ENCODE data around the gene FITM2. TPM values are rescaled to one million over a fixed set of nuclear protein-coding genes. Genes with fewer than 3 reads are reported as not detected.

The FITM2 gene
- 5.0 and 5.1 TPM in 2 replicates for total RNA-seq (2013; cell fraction: nucleolus; rRNA removed)
- total RNA-seq (2014; rRNA removed) (1.7 and 2.2 TPM in 2 replicates), total RNA-seq (2014; rRNA removed; fragmentation: Illumina TruSeq; extraction: Trizol) (1.3 and 1.5 TPM in 2 replicates), total RNA-seq (2021) (1.4 and 1.6 TPM in 2 replicates), polyA plus RNA-seq (2011; rRNA removed) (1.5 and 1.9 TPM in 2 replicates), polyA plus RNA-seq (2014; fragmentation: Illumina TruSeq; extraction: Trizol) (1.7 and 1.8 TPM in 2 replicates), polyA plus RNA-seq (2014; fragmentation: Nextera tagmentation; extraction: Ambion mirVana) (under 1 TPM; 0.46 to 0.61 TPM), polyA plus RNA-seq (2014; rRNA removed) (1.3 and 1.6 TPM in 2 replicates), polyA plus RNA-seq (2016; fragmentation: Nextera tagmentation; extraction: Ambion mirVana) (1 to 10 TPM; 1.7 to 1.9 TPM), polyA minus RNA-seq (2011; rRNA and poly(A)+ RNA removed) (2.6 TPM in 2 replicates), Bru-seq, nascent RNA (percentile 50 among the genes with signal in this experiment), BruChase-seq, experiment 1, labeled RNA remaining after a 6-hour chase (percentile 57 among the genes with signal in this experiment), BruChase-seq, experiment 2, labeled RNA remaining after a 2-hour chase (percentile 65 among the genes with signal in this experiment)
- polyA plus RNA-seq (2011; ENCODE audit: low read depth), result 1.2 TPM
- polyA plus RNA-seq (2011; cell fraction: cytosol; rRNA removed), result 1.5 and 1.8 TPM in 2 replicates
- polyA plus RNA-seq (2011; cell fraction: nucleus; rRNA removed), result 2.6 and 3.6 TPM in 2 replicates
- 1.2 and 1.4 TPM in 2 replicates for polyA plus RNA-seq (2012)
- 0.67 and 1.2 TPM in 2 replicates for polyA minus RNA-seq (2011; cell fraction: cytosol; rRNA and poly(A)+ RNA removed)
- polyA minus RNA-seq (2011; cell fraction: nucleus; rRNA and poly(A)+ RNA removed), result 0.85 and 1.9 TPM in 2 replicates
- long read RNA-seq, experiment 1, full-length matches to known transcripts, result 2 of 2 reads
- long read RNA-seq, experiment 1, partial matches to known transcripts, result 0 of 2 reads
- long read RNA-seq, experiment 1, other reads (novel, unspliced or antisense), result 0 of 2 reads
- long read RNA-seq, experiment 2, full-length matches to known transcripts, result 7 of 8 reads
- long read RNA-seq, experiment 2, partial matches to known transcripts, result 0 of 8 reads
- long read RNA-seq, experiment 2, other reads (novel, unspliced or antisense), result 1 of 8 reads

- Histone ChIP-seq H4K20me1 (ENCODE audit: control insufficient read depth, insufficient read depth) (no peaks in the 10 kb centered on the region), H3K27ac (ENCODE audit: control insufficient read depth, insufficient read depth) (peak within 1 kb of the TSS; percentile 57), H3K9ac (ENCODE audit: control insufficient read depth, insufficient read depth, low read length) (peak within 1 kb of the TSS; percentile 76), H3K4me1 (ENCODE audit: control insufficient read depth, insufficient read depth, low read length) (no peaks in the 10 kb centered on the region), H3K9me3 (replicated peaks; ENCODE audit: control insufficient read depth, insufficient read depth, low read length) (no peaks in the 10 kb centered on the region), H3K36me3 (ENCODE audit: control insufficient read depth in 2 of 2, insufficient read depth in 2 of 2, low read length in 1 of 2) (0 out of 4 replicates have a peak, but pooled peaks cover 0 to 2% of the 10 kb centered on the region in 2 experiments), H3K4me2 (ENCODE audit: control insufficient read depth, insufficient read depth) (peak within 1 kb of the TSS; percentile 81), H2AFZ (ENCODE audit: control insufficient read depth, low read depth, low read length) (peak within 1 kb of the TSS; percentile 97), H3K79me2 (ENCODE audit: control insufficient read depth, insufficient read depth, low read length) (peaks cover 6% of the 10 kb centered on the region; the same call in 1 of the 2 replicates), H3K4me3 (peak within 1 kb of the TSS; percentile 90), H3K27me3 (replicated peaks in 1 of 2; ENCODE audit: control insufficient read depth in 2 of 2, insufficient read depth in 2 of 2, low read length in 1 of 2) (no peaks in the 10 kb centered on the region)
- CTCF ChIA-PET, result interaction anchor here (0.5 to 8.1 kb wide), 28 partner anchors 9 to 447 kb away, joined by 3 to 257 read pairs (median 4); partner anchors contain the start of gene OSER1
- intact Hi-C loops (cut with micrococcal nuclease; ENCODE audit: unreplicated experiment) (loop anchor here (1.0 kb wide), 1 partner anchor 96 kb away; no protein-coding TSS in a partner anchor), in situ Hi-C loops (cut with MboI) (loop anchor here (5.0 kb wide), 1 partner anchor 94 kb away; no protein-coding TSS in a partner anchor)
- no TSS peak for BruUV-seq (replicated peaks)
- RAD21 ChIA-PET (ENCODE audit: unreplicated experiment), result interaction anchor here (0.8 to 6.3 kb wide), 5 partner anchors 94 to 230 kb away, joined by 3 to 73 read pairs (median 4); no protein-coding TSS in a partner anchor
- WGBS (ENCODE audit: insufficient coverage, insufficient replicate concordance, low lambda C conversion rate, missing lambda C conversion rate), result 3% methylated on average over 68 of the region's 70 CpGs
- peak; percentile 98 for FAIRE-seq
- SMC1A ChIA-PET (ENCODE audit: uncharacterized antibody, unreplicated experiment), result interaction anchor here (1.8 to 7.3 kb wide), 5 partner anchors 9 to 194 kb away, joined by 4 to 118 read pairs (median 6); no protein-coding TSS in a partner anchor
- peak; percentile 84 for DNase-seq (ENCODE audit: low read depth, low spot score)
- POLR2A ChIA-PET, result interaction anchor here (2.2 kb wide), 1 partner anchor 93 kb away, joined by 8 read pairs; no protein-coding TSS in a partner anchor
- ATAC-seq, result peak; percentile 96
- TF ChIP-seq TAF1 (IDR thresholded peaks at IDR 0.05; ENCODE audit: borderline replicate concordance, low read depth, low read length) (peak; percentile 22; the same call in 1 of the 2 replicates), SMC3 (IDR thresholded peaks at IDR 0.05; ENCODE audit: borderline replicate concordance, low read length) (peak; percentile 96), NKRF (conservative IDR thresholded peaks at IDR 0.05) (peak; percentile 64; the same call in 1 of the 2 replicates), ATF3 (IDR thresholded peaks at IDR 0.05; ENCODE audit: borderline replicate concordance, extremely low read depth, low read depth, low read length) (peak; percentile 43; the same call in 1 of the 2 replicates), SREBF1 (IDR thresholded peaks at IDR 0.05; ENCODE audit: low read length) (no peak), YBX1 (IDR thresholded peaks at IDR 0.05) (no peak), BACH1 (IDR thresholded peaks at IDR 0.05; ENCODE audit: borderline replicate concordance) (0 out of 2 replicates have a peak, but pooled peaks have one; percentile 17), YY1 (IDR thresholded peaks at IDR 0.05; ENCODE audit: low read depth, low read length) (peak; percentile 69), ZSCAN29 (IDR thresholded peaks at IDR 0.05) (no peak), ZNF217 (IDR thresholded peaks at IDR 0.05) (no peak), HCFC1 (IDR thresholded peaks at IDR 0.05; ENCODE audit: low read length) (peak; percentile 65), STAT1 (conservative IDR thresholded peaks at IDR 0.05) (0 out of 2 replicates have a peak, but pooled peaks have one; percentile 77), ZNF207 (IDR thresholded peaks at IDR 0.05; ENCODE audit: borderline replicate concordance) (peak; percentile 56; the same call in 1 of the 2 replicates), TCF12 (IDR thresholded peaks at IDR 0.05; ENCODE audit: low read depth, low read length) (peak; percentile 36; the same call in 1 of the 2 replicates), SUZ12 (IDR thresholded peaks at IDR 0.05; ENCODE audit: unreplicated experiment) (no peak), ZNF24 (IDR thresholded peaks at IDR 0.05) (no peak), POLR2A (IDR thresholded peaks at IDR 0.05; ENCODE audit: low read depth, low read length) (peak; percentile 80)
Observed at GRCh38 chr20:44310664-44311639, at the start of gene FITM2. Gene FITM2, minus strand, starts transcription at chr20:44311202. Its CDS starts 54 bp downstream, at chr20:44311148.

Measured in GM12878 (cell line).